Measurements from ENCODE around the gene MIER3.

GRCh38 chr5:56974241-56974640 lies 22.3 kb upstream of the MIER3 start:
- TF ChIP-seq CTCF (IDR thresholded peaks at IDR 0.05; ENCODE audit: borderline replicate concordance, extremely low read depth, low read length, poor library complexity, severe bottlenecking) (no peak), EZH2 (IDR thresholded peaks at IDR 0.05; ENCODE audit: borderline replicate concordance, low read depth, low read length, severe bottlenecking) (no peak)
